Fibroblast of lung (primary cell): ENCODE results near the gene ADGRL2.

Experiments used
- EZH2 ChIP-seq: IDR thresholded peaks from 2 replicates; pipeline ENCODE4 v1.5.1; 2012; ENCODE audit warnings: low read length, control low read depth, mild to moderate bottlenecking; ENCODE audit errors: missing control alignments
- TF ChIP-seq, protein P1 (sequence below), 2 donors: IDR thresholded peaks in 1 of 2; conservative IDR thresholded peaks in 1 of 2; 1 replicate in 1 of 2; 2 replicates in 1 of 2; pipeline ENCODE4 v1.5.1; 2011 to 2012; ENCODE audit warnings: low read length in 2 of 2, control low read depth in 1 of 2, inconsistent platforms in 1 of 2, low read depth in 1 of 2, mild to moderate bottlenecking in 1 of 2

DNA sequence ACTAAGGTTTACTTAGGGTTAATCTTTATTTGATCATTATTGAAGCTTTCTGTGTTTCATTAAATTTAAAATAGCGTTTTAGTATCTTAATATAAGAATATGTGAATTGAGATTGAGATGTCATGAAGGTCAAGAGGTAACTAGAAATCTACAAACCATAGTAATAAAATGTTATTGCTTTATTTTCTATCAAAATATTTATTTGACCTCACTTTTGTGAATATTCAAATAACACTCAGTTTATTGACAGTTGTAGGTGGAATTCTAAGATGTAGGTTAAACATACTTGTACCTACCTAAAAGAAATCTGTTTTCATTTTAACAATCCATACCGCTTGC lies 5.7 kb downstream of the ADGRL2 start:
- no peak for TF ChIP-seq EZH2
- TF ChIP-seq, protein P1, sequence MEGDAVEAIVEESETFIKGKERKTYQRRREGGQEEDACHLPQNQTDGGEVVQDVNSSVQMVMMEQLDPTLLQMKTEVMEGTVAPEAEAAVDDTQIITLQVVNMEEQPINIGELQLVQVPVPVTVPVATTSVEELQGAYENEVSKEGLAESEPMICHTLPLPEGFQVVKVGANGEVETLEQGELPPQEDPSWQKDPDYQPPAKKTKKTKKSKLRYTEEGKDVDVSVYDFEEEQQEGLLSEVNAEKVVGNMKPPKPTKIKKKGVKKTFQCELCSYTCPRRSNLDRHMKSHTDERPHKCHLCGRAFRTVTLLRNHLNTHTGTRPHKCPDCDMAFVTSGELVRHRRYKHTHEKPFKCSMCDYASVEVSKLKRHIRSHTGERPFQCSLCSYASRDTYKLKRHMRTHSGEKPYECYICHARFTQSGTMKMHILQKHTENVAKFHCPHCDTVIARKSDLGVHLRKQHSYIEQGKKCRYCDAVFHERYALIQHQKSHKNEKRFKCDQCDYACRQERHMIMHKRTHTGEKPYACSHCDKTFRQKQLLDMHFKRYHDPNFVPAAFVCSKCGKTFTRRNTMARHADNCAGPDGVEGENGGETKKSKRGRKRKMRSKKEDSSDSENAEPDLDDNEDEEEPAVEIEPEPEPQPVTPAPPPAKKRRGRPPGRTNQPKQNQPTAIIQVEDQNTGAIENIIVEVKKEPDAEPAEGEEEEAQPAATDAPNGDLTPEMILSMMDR (conservative IDR thresholded peaks at IDR 0.05 in 1 of 2, IDR thresholded peaks at IDR 0.05 in 1 of 2; ENCODE audit: low read depth in 1 of 2, low read length in 2 of 2): no peak
